Measurements from ENCODE around the gene NFILZ.

- TF ChIP-seq, protein P1, sequence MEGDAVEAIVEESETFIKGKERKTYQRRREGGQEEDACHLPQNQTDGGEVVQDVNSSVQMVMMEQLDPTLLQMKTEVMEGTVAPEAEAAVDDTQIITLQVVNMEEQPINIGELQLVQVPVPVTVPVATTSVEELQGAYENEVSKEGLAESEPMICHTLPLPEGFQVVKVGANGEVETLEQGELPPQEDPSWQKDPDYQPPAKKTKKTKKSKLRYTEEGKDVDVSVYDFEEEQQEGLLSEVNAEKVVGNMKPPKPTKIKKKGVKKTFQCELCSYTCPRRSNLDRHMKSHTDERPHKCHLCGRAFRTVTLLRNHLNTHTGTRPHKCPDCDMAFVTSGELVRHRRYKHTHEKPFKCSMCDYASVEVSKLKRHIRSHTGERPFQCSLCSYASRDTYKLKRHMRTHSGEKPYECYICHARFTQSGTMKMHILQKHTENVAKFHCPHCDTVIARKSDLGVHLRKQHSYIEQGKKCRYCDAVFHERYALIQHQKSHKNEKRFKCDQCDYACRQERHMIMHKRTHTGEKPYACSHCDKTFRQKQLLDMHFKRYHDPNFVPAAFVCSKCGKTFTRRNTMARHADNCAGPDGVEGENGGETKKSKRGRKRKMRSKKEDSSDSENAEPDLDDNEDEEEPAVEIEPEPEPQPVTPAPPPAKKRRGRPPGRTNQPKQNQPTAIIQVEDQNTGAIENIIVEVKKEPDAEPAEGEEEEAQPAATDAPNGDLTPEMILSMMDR (IDR thresholded peaks at IDR 0.05; ENCODE audit: low read depth, low read length, poor library complexity, severe bottlenecking) = no peak
- TF ChIP-seq EZH2phosphoT487 (IDR thresholded peaks at IDR 0.05; ENCODE audit: borderline replicate concordance, low read length) = no peak
Observed at GRCh38 chr19:8596168-8596567, 34.3 kb upstream of the NFILZ start.
